Sigmoid colon (tissue), 7 donors: ENCODE measurements around the gene HMGN1. TPM values are rescaled to one million over a fixed set of nuclear protein-coding genes. Genes with fewer than 3 reads are reported as not detected.

Experiments
- DNase-seq: peaks from one replicate; pipeline ENCODE4 v3.0.0-alpha.2; 2019
- H3K27ac ChIP-seq, 4 donors: fragments of 200-600 bp; sonication (generic); one replicate each; pipeline ENCODE4 v1.5.1; 2016 to 2019; ENCODE audit warnings: mild to moderate bottlenecking in 1 of 4
- H3K27me3 ChIP-seq, 3 donors: fragments of 200-600 bp; sonication (generic); one replicate each; pipeline ENCODE4 v1.5.1; 2019; ENCODE audit warnings: mild to moderate bottlenecking in 1 of 3
- H3K36me3 ChIP-seq, 4 donors: fragments of 200-600 bp; sonication (generic); one replicate each; pipeline ENCODE4 v1.5.1; 2016 to 2019
- H3K4me1 ChIP-seq, 4 donors: fragments of 200-600 bp; sonication (generic); one replicate each; pipeline ENCODE4 v1.5.1; 2017 to 2019
- H3K4me3 ChIP-seq, 4 donors: fragments of 200-600 bp; sonication (generic); one replicate each; pipeline ENCODE4 v1.5.1; 2017 to 2019; ENCODE audit warnings: mild to moderate bottlenecking in 2 of 4, moderate library complexity in 1 of 4
- H3K9me3 ChIP-seq, 4 donors: fragments of 200-600 bp in 3 of 4; sonication (generic) in 3 of 4; one replicate each; pipeline versions ENCODE4 v1.5.1 to v1.6.1; 2013 to 2019
- EP300 ChIP-seq, 4 donors: sonication (generic); formaldehyde crosslinking; IDR thresholded peaks; one replicate each; pipeline ENCODE4 v1.6.1; 2017; ENCODE audit warnings: antibody characterized with exemption in 4 of 4
- POLR2A ChIP-seq, 2 donors: fragments of 450-650 bp; IDR thresholded peaks; one replicate each; pipeline ENCODE4 v1.6.1; 2016; ENCODE audit warnings: antibody characterized with exemption in 2 of 2, mild to moderate bottlenecking in 2 of 2, moderate library complexity in 2 of 2
- POLR2AphosphoS5 ChIP-seq, 4 donors: sonication (generic); formaldehyde crosslinking; IDR thresholded peaks; one replicate each; pipeline ENCODE4 v1.6.1; 2017; ENCODE audit warnings: antibody characterized with exemption in 4 of 4
- WGBS, 2 donors: extraction: QIAGEN DNeasy Blood & Tissue Kit; methylation state at CpG; one replicate each; pipeline ENCODE4 v1.1.7; 2013; 5-methylcytosine and 5-hydroxymethylcytosine counted together
- intact Hi-C: fragments of 100-400 bp; cut with DNase I; formaldehyde crosslinking; loops from one replicate; pipeline ENCODE4 v1.15.1; 2023
- polyA plus RNA-seq, 3 donors: library from polyadenylated mRNA; stranded (reverse); fragments of 200-250 nt; gene quantifications; one replicate each; pipeline ENCODE4 v1.2.3, GENCODE V29; 2013
- total RNA-seq, 4 donors: library from RNA; depleted of rRNA; stranded (reverse); fragments of >200 nt; gene quantifications; one replicate each; pipeline ENCODE4 v1.1.0, GENCODE V29; 2016
- TF ChIP-seq, protein P1 (sequence below), 4 experiments: fragments of 450-650 bp in 3 of 4; fragments of 200-600 bp in 1 of 4; IDR thresholded peaks; one replicate each; pipeline ENCODE4 v1.5.1; 2016 to 2019; ENCODE audit warnings: antibody characterized with exemption in 4 of 4, mild to moderate bottlenecking in 3 of 4, moderate library complexity in 2 of 4
- donor health status: healthy with polysubstance abuse.
- donor health status: Bipolar disorder and iron deficiency.
- donor health status: healthy.

Gene HMGN1
- total and polyA plus RNA-seq, 7 donors, result 48.2 to 191 (median 73.3) TPM

DNA sequence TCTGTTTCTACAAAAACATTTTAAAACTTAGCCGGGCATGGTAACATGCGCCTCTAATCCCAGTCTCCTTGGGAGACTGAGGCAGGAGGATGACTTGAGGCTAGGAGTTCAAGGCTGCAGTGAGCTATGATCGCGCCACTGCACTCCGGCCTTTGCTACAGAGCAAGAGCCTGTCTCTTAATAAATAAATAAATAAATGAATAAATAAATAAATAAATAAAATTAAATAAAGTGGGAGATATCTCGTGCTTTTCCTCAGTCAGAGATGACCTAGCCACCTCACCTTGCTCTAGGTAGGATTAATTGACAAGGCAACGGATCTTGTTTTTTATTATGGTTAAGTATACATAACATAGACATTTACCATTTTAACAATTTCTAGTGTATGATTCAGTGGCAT is 21.2 kb downstream of the HMGN1 start:
- intact Hi-C loops, result no loop called here
- TF ChIP-seq EP300 (IDR thresholded peaks at IDR 0.05) (no peak), POLR2A (IDR thresholded peaks at IDR 0.05) (no peak), POLR2AphosphoS5 (IDR thresholded peaks at IDR 0.05) (no peak)
- TF ChIP-seq, protein P1, sequence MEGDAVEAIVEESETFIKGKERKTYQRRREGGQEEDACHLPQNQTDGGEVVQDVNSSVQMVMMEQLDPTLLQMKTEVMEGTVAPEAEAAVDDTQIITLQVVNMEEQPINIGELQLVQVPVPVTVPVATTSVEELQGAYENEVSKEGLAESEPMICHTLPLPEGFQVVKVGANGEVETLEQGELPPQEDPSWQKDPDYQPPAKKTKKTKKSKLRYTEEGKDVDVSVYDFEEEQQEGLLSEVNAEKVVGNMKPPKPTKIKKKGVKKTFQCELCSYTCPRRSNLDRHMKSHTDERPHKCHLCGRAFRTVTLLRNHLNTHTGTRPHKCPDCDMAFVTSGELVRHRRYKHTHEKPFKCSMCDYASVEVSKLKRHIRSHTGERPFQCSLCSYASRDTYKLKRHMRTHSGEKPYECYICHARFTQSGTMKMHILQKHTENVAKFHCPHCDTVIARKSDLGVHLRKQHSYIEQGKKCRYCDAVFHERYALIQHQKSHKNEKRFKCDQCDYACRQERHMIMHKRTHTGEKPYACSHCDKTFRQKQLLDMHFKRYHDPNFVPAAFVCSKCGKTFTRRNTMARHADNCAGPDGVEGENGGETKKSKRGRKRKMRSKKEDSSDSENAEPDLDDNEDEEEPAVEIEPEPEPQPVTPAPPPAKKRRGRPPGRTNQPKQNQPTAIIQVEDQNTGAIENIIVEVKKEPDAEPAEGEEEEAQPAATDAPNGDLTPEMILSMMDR (IDR thresholded peaks at IDR 0.05), result no peak
- no peaks in the 10 kb centered on the region for H3K9me3 ChIP-seq

DNA sequence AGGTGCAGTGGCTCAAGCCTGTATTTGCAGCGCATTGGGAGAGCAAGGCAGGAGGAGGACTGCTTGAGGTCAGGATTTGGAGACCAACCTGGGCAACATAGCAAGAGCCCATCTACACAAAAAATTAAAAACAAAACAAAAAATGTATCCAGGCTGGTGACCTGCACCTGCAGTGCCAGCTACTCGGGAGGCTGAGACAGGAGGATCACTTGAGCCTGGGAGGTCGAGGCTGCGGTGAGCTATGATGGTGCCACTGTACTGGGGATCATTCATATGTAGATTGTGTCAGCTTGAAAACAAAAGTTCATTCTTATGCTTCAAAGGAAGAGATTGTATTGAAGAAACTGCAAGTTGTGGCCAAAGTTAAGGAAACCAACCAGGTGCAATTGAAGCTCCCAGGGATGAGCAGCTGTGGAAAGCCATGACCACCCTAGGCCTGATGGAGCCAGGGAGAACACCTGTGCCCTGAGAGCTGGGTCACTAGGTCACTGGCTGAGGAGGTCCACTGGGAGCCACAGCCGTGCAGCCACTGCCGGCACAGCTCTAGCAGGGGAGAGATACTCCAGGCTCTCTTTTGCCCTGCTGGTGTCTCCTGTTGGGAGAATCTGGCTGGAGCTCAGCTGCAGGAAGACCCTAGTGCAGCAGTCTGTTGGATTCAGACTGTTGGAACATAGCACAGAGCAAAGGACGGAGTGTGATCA is 22.1 kb downstream of the HMGN1 start:
- WGBS, 2 donors, result 90 to 93% methylated on average over 7 of the region's 7 CpGs
- Histone ChIP-seq H3K9me3 (no peaks in the 10 kb centered on the region), H3K4me3 (no peak overlapping the region), H3K4me1 (no peaks in the 10 kb centered on the region), H3K36me3 (no peaks in the 10 kb centered on the region), H3K27me3 (no peaks in the 10 kb centered on the region), H3K27ac (no peak overlapping the region)
- intact Hi-C loops, result no loop called here
- no peak for TF ChIP-seq EP300 (IDR thresholded peaks at IDR 0.05)
- no peak for TF ChIP-seq POLR2AphosphoS5 (IDR thresholded peaks at IDR 0.05)
- TF ChIP-seq POLR2A (IDR thresholded peaks at IDR 0.05), result no peak
- TF ChIP-seq, protein P1 (IDR thresholded peaks at IDR 0.05), result no peak
- DNase-seq, result no peak

More for the DNA sequence above, 21.2 kb downstream of the HMGN1 start:
- no peaks in the 10 kb centered on the region for H3K4me1 ChIP-seq
- no peak for DNase-seq
- H3K36me3 ChIP-seq, result no peaks in the 10 kb centered on the region
- H3K27ac ChIP-seq, result no peak overlapping the region
- H3K27me3 ChIP-seq, result no peaks in the 10 kb centered on the region
- no peak overlapping the region for H3K4me3 ChIP-seq
- WGBS, 2 donors, result 95 to 97% methylated on average over 7 of the region's 7 CpGs

DNA sequence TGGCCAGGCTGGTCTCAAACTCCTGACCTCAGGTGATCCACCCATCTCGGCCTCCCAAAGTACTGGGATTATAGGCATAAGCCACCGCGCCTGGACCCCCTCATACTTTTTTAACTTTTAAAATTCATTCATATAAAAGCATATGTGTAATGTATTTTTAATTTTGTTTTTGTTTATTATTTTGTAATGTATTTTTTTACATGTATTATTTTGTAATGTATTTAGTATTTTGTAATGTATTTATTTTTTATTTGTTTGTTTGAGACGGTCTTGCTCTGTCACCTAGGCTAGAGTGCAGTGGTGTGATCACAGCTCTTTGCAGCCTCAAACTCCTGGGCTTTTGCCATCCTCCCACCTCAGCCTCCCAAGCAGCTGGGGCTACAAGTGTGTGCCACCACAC is 23.4 kb downstream of the HMGN1 start:
- intact Hi-C loops, result no loop called here
- Histone ChIP-seq H3K36me3 (no peaks in the 10 kb centered on the region), H3K4me3 (no peak overlapping the region), H3K9me3 (no peaks in the 10 kb centered on the region), H3K27me3 (no peaks in the 10 kb centered on the region), H3K27ac (no peak overlapping the region), H3K4me1 (peaks cover 0 to under 1% (median 0%) of the 10 kb centered on the region in 4 donors)
- DNase-seq, result no peak
- TF ChIP-seq, protein P1 (IDR thresholded peaks at IDR 0.05), result no peak
- no peak for TF ChIP-seq EP300 (IDR thresholded peaks at IDR 0.05)
- TF ChIP-seq POLR2AphosphoS5 (IDR thresholded peaks at IDR 0.05), result no peak
- 94 to 96% methylated on average over 4 of the region's 4 CpGs for WGBS, 2 donors

DNA sequence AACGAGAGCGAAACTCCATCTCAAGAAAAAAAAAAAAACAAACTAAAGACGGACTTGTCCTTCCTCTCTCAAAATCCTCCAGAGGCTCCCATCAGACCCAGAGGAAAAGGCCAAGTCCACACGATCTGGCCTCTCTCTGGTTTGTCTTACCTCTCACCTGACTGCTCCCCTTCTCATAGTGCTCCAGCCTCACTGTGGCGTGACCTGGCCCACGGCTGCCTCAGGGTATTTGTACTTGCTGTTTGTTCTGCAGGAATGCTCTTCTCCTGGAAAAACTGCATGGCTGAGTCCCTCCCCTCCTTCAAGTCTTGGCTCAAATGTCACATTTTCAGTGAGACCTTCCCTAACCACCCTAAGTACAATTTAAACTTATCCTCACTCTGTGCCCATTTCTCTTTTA is 27.5 kb downstream of the HMGN1 start:
- Histone ChIP-seq H3K4me1 (peaks cover 0 to 25% (median 17%) of the 10 kb centered on the region in 4 donors), H3K9me3 (no peaks in the 10 kb centered on the region), H3K36me3 (no peaks in the 10 kb centered on the region), H3K27ac (peak overlapping the region in 1 of 4 donors; percentile 84), H3K27me3 (no peaks in the 10 kb centered on the region), H3K4me3 (no peak overlapping the region)
- TF ChIP-seq POLR2A (IDR thresholded peaks at IDR 0.05) (no peak), EP300 (IDR thresholded peaks at IDR 0.05) (no peak), POLR2AphosphoS5 (IDR thresholded peaks at IDR 0.05) (no peak)
- TF ChIP-seq, protein P1 (IDR thresholded peaks at IDR 0.05), result no peak
- DNase-seq, result no peak
- WGBS, 2 donors, result 88% methylated on average over 6 of the region's 6 CpGs
- intact Hi-C loops, result no loop called here
